ENCODE measurements around the gene METAP1D. TPM values are rescaled to one million over a fixed set of nuclear protein-coding genes. Genes with fewer than 3 reads are reported as not detected.
A peak's percentile ranks its signal among the peaks of the same experiment; 100 is the strongest.
"Not testable (repeated sequence)": the region's sequence is repeated elsewhere in the genome, so short reads cannot be mapped to it uniquely, and the experiment has no call there.

Gene METAP1D
- total RNA-seq, 1 donor from 2014 or later: 12.7 TPM

DNA sequence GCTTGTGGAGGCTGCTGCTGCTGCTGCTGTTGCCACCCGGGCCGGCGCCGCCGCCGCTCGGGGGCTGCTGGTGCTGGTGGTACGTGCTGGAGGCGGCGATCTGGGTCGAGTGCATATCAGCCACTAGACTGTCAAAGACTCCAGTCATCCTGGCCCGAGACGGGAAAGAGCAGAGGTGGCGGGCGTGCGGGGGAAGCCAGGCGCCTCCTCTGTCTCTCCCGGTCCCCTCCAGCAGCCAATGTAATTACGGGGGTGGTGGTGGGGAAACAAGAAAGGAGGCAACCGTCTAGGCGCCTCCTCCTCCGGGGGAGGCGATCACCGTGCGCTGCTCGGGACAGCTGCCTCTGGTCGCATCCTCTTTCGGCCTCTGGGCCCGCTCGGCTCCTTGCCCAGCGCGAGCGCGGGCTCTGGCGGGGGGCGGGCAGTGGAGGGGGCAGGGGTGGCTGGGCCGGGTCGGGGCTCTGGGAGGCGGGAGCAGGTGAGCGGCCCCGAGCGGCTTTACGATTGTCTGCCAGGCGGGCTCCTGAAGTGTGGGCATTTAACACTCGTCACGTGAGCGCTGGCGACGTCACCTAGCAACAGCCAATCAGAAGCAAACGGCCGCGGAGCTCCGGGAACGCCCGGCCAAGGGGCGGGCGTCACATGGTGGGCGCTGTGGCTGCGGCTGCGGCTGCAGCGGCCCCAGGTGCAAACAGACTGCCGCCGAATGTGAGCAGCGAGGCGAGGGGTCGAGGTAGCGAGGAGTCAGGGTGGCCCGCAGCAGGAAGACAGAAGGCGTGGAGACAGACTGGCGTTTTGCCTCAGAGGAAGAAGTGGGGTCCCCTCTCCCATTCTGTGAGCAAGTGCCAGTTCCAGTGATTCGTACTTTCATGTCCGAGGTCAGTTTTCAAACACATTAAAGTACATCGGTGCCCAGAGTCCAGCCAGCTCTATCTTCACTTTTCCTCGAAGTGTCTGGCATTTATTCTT is 102.9 kb downstream of the METAP1D start, which contains the start of gene DLX2:
TSS of gene DLX2 (minus strand) at position 510 of the 969 bp plus-strand sequence. CDS start at position 148, 362 bp downstream.
- no peak for DNase-seq

- peak; percentile 53 for DNase-seq
Measured at GRCh38 chr2:172103471-172104272, 103.9 kb downstream of the METAP1D start.

- DNase-seq: no peak
Measured at GRCh38 chr2:172105471-172106107, 105.8 kb downstream of the METAP1D start.

- DNase-seq: no peak
Measured at GRCh38 chr2:172106108-172106961, 106.6 kb downstream of the METAP1D start.

DNA sequence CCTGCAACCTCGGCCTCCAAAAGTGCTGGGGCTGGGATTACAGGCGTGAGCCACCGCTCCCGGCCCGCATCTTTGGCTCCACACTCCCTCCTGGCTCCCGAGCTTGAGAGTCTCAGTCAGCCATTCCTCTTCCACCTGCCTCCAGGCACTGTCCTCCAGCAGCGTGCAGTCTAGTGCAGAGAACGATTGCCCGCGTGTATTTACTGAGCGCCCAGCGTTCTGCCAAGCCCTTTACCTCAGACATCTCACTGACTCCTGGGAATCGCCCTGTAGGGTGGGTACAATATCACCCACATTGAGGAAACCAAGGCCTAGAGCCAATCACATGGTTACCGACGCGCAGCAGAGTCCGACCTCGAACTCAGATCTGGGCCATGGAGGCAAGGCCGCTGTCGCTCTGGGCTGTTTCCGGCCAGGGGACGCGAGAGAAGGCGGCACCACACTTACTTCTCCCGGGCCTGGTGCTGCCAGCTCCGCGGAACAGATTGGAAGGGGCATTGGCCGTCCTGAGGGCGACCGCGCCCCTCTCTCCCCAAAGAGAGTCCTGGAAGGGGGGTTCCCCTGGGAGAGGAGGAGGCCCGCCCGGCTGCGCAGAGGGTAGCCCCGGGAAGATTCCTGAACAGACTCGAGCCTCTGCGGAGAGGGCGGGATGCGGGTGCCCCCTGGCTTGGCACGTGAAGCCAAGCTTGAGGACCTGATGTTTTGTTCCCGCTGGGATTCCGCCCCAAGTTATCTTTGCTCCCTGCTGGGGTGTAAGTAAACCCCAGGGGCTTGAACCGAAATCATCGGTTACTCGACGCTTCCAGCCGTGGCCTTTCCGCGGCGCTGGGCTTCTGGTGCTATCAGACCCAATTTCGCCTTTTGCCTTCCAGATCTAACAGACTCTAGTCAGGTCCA is 108.2 kb downstream of the METAP1D start:
- DNase-seq: no peak

DNA sequence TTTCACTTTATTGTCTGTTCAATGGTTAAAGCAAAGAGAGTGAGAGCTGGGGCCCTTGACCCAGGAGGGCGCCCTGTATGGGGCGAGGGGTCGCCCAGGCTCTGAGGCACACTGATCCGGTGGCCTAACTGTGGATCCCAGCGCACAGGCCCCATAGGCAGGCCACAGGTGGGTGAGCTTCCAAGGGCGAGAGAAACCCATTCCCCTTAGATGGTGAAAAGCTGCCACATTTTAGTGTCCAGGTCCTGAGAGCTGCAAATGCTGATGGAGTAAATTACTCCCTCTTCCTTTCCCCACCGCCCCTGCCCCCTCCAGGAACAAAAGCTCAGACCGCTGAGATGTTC is 108.8 kb downstream of the METAP1D start:
- no peak for DNase-seq

- DNase-seq: no peak
Measured at GRCh38 chr2:172109256-172109987, 109.7 kb downstream of the METAP1D start.

GRCh38 chr2:172109988-172110811 is 110.4 kb downstream of the METAP1D start:
- DNase-seq: no peak

GRCh38 chr2:172113617-172114016 is 113.9 kb downstream of the METAP1D start:
- peak; percentile 30 for DNase-seq

GRCh38 chr2:172114176-172114575 is 114.4 kb downstream of the METAP1D start:
- DNase-seq: not testable (repeated sequence)

- no peak for DNase-seq
Measured at GRCh38 chr2:172114579-172114978, 114.8 kb downstream of the METAP1D start.

GRCh38 chr2:172116107-172116506 is 116.4 kb downstream of the METAP1D start:
- DNase-seq: no peak

DNA sequence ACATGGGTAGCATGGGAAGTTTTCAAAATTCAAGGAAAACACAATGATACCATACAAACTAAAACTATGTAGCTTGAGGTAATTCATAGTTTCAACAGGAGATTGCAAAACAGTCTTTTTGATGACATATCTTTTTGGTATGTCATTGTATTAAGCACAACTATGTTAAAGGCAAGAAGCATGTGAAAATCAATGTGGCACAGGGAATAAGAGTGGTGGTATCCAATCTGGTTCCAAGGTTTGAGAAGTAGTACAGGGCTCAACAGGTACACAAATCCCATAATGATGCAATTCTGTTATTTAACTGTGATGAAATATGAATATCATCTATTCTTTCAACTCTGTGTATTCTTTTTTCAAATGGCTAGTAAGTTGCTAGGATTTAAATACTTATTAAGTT is 119.3 kb downstream of the METAP1D start:
- DNase-seq: no peak

DNA sequence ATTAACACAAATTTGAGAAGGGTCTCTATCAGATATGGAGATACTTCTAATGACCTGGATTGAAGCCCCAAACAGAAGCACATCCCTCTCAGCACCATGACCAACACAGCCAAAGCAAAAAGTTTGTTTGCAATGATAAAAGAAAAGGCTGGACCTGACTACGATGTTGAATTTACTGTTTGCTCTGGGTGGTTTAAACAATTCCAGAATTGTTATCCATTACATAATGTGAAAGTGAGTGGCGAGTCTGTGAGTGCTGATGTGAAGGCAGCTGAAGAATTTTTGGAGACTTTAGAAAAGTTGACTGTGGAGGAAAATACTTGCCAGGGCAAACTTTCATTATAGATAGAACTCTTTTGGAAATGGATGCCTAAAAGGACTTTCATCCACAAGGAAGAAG is 120.4 kb downstream of the METAP1D start:
- DNase-seq: no peak

- DNase-seq: no peak
Measured at GRCh38 chr2:172128484-172128883, 128.7 kb downstream of the METAP1D start.

DNA sequence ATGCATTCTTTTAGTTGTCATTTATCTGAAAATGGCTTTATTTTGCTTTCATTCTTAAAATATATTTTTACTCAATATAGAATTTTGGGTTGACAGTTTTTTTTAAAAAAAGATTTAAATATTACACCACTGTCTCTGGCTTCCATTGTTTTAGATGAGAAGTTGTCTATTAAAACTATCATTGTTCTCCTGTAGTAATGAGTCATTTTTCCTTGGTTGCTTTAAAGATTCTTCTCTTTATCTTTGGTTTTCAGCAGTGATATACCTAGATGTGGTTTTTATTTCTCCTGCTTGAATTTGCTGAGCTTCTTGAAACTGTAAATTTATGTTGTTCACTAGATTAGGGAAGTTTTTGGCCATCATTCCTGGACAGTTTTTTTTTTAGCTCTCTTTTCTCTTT is 129.7 kb downstream of the METAP1D start:
- no peak for DNase-seq
